B cell (primary cell): Measurements from ENCODE around the gene CHCHD6. TPM values are rescaled to one million over a fixed set of nuclear protein-coding genes. Genes with fewer than 3 reads are reported as not detected.

ENCODE experiments used
- ATAC-seq: fragments of 200-7000 bp; cut with Tn5 transposase; one replicate; pipeline ENCODE4 v1.10.0; 2021; ENCODE audit warnings: low read depth, mild to moderate bottlenecking, moderate number of reproducible peaks, moderate library complexity
- CTCF ChIA-PET: fragments of 350-600 bp; sonication (Branson Sonifier 250); formaldehyde crosslinking; loops from one replicate; lab custom pipeline; 2021; ENCODE audit warnings: antibody characterized with exemption, inconsistent platforms; lab: Charles Lee
- POLR2A ChIA-PET: fragments of 350-600 bp; sonication (Branson Sonifier 250); formaldehyde crosslinking; loops from one replicate; lab custom pipeline; 2021; ENCODE audit warnings: antibody characterized with exemption; lab: Charles Lee
- DNase-seq: peaks from one replicate; pipeline ENCODE4 v3.0.0; 2013
- H2AFZ ChIP-seq: 2 replicates; pipeline ENCODE4 v1.6.1; 2012; ENCODE audit warnings: mild to moderate bottlenecking, low read depth, low read length; ENCODE audit not compliant: insufficient read depth, poor library complexity, severe bottlenecking
- H3K27ac ChIP-seq, 2 donors: 1 replicate in 1 of 2; 2 replicates in 1 of 2; pipeline ENCODE4 v1.5.1; 2012 to 2013; ENCODE audit warnings: low read length in 2 of 2, mild to moderate bottlenecking in 2 of 2, moderate library complexity in 1 of 2
- H3K27me3 ChIP-seq, 4 experiments: fragments of 200-600 bp in 1 of 4; sonication (generic) in 1 of 4; replicated peaks in 1 of 4; 1 replicate in 2 of 4; 2 replicates in 2 of 4; pipeline versions ENCODE4 v1.6.1 to v1.7.0; 2013 to 2016; ENCODE audit warnings: low read length in 3 of 4, mild to moderate bottlenecking in 2 of 4, mixed read lengths in 1 of 4, moderate library complexity in 1 of 4; ENCODE audit not compliant: insufficient read depth in 4 of 4, control insufficient read depth in 3 of 4; ENCODE audit errors: control extremely low read depth in 1 of 4
- H3K36me3 ChIP-seq, 2 experiments: replicated peaks in 1 of 2; 1 replicate in 1 of 2; 2 replicates in 1 of 2; pipeline versions ENCODE4 v1.6.1 to v1.7.1; 2013; ENCODE audit warnings: low read length in 1 of 2; ENCODE audit not compliant: insufficient read depth in 2 of 2, control insufficient read depth in 1 of 2; ENCODE audit errors: control extremely low read depth in 1 of 2, extremely low read depth in 1 of 2
- H3K4me1 ChIP-seq, 2 donors: fragments of 200-600 bp in 1 of 2; sonication (generic) in 1 of 2; 1 replicate in 1 of 2; 2 replicates in 1 of 2; pipeline versions ENCODE4 v1.5.1 to v1.6.1; 2013 to 2017; ENCODE audit warnings: low read length in 2 of 2; ENCODE audit not compliant: control insufficient read depth in 2 of 2, insufficient read depth in 2 of 2
- H3K4me2 ChIP-seq: replicated peaks from 2 replicates; pipeline ENCODE3; 2012; ENCODE audit warnings: mild to moderate bottlenecking, low read depth, low read length; ENCODE audit not compliant: poor library complexity, severe bottlenecking
- H3K4me3 ChIP-seq, 5 experiments: fragments of 200-600 bp in 1 of 5; sonication (generic) in 1 of 5; 1 replicate in 3 of 5; 2 replicates in 2 of 5; pipeline versions ENCODE4 v1.5.1 to v1.7.0; 2011 to 2016; ENCODE audit warnings: low read length in 4 of 5, mild to moderate bottlenecking in 4 of 5, low read depth in 2 of 5, control low read depth in 1 of 5, moderate library complexity in 1 of 5; ENCODE audit not compliant: insufficient read depth in 1 of 5; ENCODE audit errors: control extremely low read depth in 1 of 5, extremely low read depth in 1 of 5
- H3K79me2 ChIP-seq: fragments of 200-600 bp; sonication (generic); one replicate; pipeline ENCODE4 v1.6.0; 2016; ENCODE audit warnings: low read length; ENCODE audit not compliant: control insufficient read depth, insufficient read depth
- H3K9ac ChIP-seq: fragments of 200-600 bp; sonication (generic); 2 replicates; pipeline ENCODE4 v1.6.1; 2017; ENCODE audit warnings: mild to moderate bottlenecking, low read length, moderate library complexity
- H3K9me3 ChIP-seq, 3 donors: one replicate each; pipeline versions ENCODE4 v1.6.1 to v1.7.1; 2013; ENCODE audit warnings: low read length in 2 of 3; ENCODE audit not compliant: control insufficient read depth in 2 of 3, insufficient read depth in 1 of 3; ENCODE audit errors: control extremely low read depth in 1 of 3
- H4K20me1 ChIP-seq: 2 replicates; pipeline ENCODE4 v1.6.0; 2012; ENCODE audit warnings: mild to moderate bottlenecking, low read length; ENCODE audit not compliant: insufficient read depth, control insufficient read depth, poor library complexity, severe bottlenecking
- H3K27ac Mint-ChIP-seq: one replicate; pipeline ENCODE4 v1.8.0; 2021; ENCODE audit warnings: mixed read lengths
- H3K27me3 Mint-ChIP-seq: one replicate; pipeline ENCODE4 v1.8.0; 2021; ENCODE audit warnings: mixed read lengths
- H3K4me1 Mint-ChIP-seq: one replicate; pipeline ENCODE4 v1.8.0; 2021; ENCODE audit warnings: mixed read lengths
- H3K4me3 Mint-ChIP-seq: one replicate; pipeline ENCODE4 v1.8.0; 2021; ENCODE audit warnings: mixed read lengths
- H3K9me3 Mint-ChIP-seq: one replicate; pipeline ENCODE4 v1.8.0; 2022; ENCODE audit warnings: mixed read lengths; ENCODE audit not compliant: insufficient read depth
- EZH2 ChIP-seq: IDR thresholded peaks from 2 replicates; pipeline ENCODE4 v1.6.1; 2012; ENCODE audit warnings: borderline replicate concordance, low read depth, mild to moderate bottlenecking, moderate library complexity, low read length; ENCODE audit not compliant: insufficient read depth, poor library complexity, severe bottlenecking
- WGBS: methylation state at CpG from one replicate; pipeline ENCODE4 v1.1.5; 2013; ENCODE audit warnings: missing lambda C conversion rate; ENCODE audit not compliant: insufficient coverage; 5-methylcytosine and 5-hydroxymethylcytosine counted together
- intact Hi-C: fragments of 100-400 bp; cut with micrococcal nuclease; formaldehyde crosslinking; loops from one replicate; pipeline ENCODE4 v1.10.0; 2022
- polyA plus RNA-seq: library from polyadenylated mRNA; depleted of rRNA; stranded (reverse); fragments of >200 nt; gene quantifications from 2 replicates; pipeline ENCODE4 v1.2.3, GENCODE V29; 2012
- total RNA-seq, 2 donors: library from RNA; stranded (reverse); fragments of 120-200 nt in 1 of 2; gene quantifications; 1 replicate in 1 of 2; 2 replicates in 1 of 2; pipeline versions ENCODE4 v1.2.3 to v1.2.4, GENCODE V29; 2013 to 2022
- TF ChIP-seq, protein P1 (sequence below): fragments of 200-600 bp; IDR thresholded peaks from one replicate; pipeline ENCODE4 v1.8.0; 2022; ENCODE audit warnings: antibody characterized with exemption, mild to moderate bottlenecking

The CHCHD6 gene
- total and polyA plus RNA-seq, 2 donors (not counting 1 experiment from before 2014, with no cell fraction given), result 8.0 to 13.5 TPM

DNA sequence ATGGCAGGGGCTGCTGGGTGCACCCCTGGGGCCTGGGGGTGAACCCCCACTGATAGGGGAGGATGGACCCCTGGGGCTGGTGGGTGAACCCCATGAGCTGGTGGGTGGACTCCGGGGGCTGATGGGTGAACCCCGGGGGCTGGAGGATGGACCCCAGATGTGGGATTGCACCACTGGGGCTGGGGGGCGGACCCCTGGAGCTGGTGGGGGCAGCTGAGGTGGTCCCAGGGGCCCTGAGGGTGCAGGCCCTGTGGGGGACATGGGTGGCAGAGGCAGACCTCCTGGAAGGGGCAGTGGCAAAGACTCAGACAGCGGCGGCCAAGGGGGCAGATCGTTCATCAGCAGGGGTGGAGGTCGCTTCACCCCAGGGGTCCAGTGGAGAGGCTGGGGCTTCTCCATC lies 31.7 kb upstream of the CHCHD6 start:
- Mint-ChIP-seq H3K27ac (no peak overlapping the region), H3K4me1 (peaks cover 1% of the 10 kb centered on the region), H3K9me3 (peaks cover 8% of the 10 kb centered on the region), H3K4me3 (no peak overlapping the region), H3K27me3 (peaks cover 5% of the 10 kb centered on the region)
- H3K4me3 ChIP-seq, result no peak overlapping the region
- H4K20me1 ChIP-seq, result no peaks in the 10 kb centered on the region
- WGBS, result 91% methylated on average over 7 of the region's 7 CpGs
- TF ChIP-seq, protein P1, sequence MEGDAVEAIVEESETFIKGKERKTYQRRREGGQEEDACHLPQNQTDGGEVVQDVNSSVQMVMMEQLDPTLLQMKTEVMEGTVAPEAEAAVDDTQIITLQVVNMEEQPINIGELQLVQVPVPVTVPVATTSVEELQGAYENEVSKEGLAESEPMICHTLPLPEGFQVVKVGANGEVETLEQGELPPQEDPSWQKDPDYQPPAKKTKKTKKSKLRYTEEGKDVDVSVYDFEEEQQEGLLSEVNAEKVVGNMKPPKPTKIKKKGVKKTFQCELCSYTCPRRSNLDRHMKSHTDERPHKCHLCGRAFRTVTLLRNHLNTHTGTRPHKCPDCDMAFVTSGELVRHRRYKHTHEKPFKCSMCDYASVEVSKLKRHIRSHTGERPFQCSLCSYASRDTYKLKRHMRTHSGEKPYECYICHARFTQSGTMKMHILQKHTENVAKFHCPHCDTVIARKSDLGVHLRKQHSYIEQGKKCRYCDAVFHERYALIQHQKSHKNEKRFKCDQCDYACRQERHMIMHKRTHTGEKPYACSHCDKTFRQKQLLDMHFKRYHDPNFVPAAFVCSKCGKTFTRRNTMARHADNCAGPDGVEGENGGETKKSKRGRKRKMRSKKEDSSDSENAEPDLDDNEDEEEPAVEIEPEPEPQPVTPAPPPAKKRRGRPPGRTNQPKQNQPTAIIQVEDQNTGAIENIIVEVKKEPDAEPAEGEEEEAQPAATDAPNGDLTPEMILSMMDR, result no peak
- no peak for TF ChIP-seq EZH2
- peaks cover 8 to 30% (median 15%) of the 10 kb centered on the region in 3 donors for H3K9me3 ChIP-seq
- DNase-seq, result no peak
- H3K79me2 ChIP-seq, result no peaks in the 10 kb centered on the region
- ATAC-seq, result no peak
- peaks cover 0 to 5% of the 10 kb centered on the region in 2 donors for H3K4me1 ChIP-seq
- H3K27me3 ChIP-seq, result peaks cover 0 to 3% (median 0%) of the 10 kb centered on the region in 4 experiments
- no peak overlapping the region for H2AFZ ChIP-seq
- H3K4me2 ChIP-seq, result no peak overlapping the region
- H3K36me3 ChIP-seq, result no peaks in the 10 kb centered on the region
- ChIA-PET POLR2A (no interaction called here), CTCF (no interaction called here)
- no peak overlapping the region for H3K27ac ChIP-seq
- intact Hi-C loops, result no loop called here
- H3K9ac ChIP-seq, result no peak overlapping the region

DNA sequence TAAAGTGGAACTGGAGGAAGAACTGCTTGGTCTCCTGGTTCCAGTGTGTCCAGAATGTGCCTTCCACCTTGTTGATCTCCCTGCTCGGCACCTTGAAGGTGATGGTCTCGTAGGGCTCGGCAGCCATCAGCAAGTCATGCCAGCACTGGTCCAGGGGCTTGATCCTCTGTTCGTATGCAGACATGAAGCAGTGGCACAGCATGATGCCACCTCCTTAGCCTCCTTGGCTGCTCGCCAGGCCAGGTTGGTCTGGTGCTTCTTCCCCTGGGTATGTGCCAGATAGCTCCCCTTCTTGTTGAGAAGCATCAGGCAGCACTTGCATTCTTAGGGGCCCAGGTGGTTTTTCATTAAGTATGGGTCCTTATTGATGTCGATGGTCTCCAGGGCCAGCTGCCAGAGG lies 31.3 kb upstream of the CHCHD6 start:
- Mint-ChIP-seq H3K4me1 (peaks cover 5% of the 10 kb centered on the region), H3K27ac (no peak overlapping the region), H3K4me3 (no peak overlapping the region), H3K27me3 (peaks cover 5% of the 10 kb centered on the region), H3K9me3 (peaks cover 8% of the 10 kb centered on the region)
- no peak overlapping the region for H3K4me2 ChIP-seq
- no peaks in the 10 kb centered on the region for H3K79me2 ChIP-seq
- no peak overlapping the region for H3K27ac ChIP-seq
- H4K20me1 ChIP-seq, result no peaks in the 10 kb centered on the region
- H3K36me3 ChIP-seq, result no peaks in the 10 kb centered on the region
- H3K9ac ChIP-seq, result no peak overlapping the region
- 94% methylated on average over 6 of the region's 6 CpGs for WGBS
- ATAC-seq (no peak), DNase-seq (no peak)
- intact Hi-C loops, result no loop called here
- H2AFZ ChIP-seq, result no peak overlapping the region
- ChIA-PET CTCF (no interaction called here), POLR2A (no interaction called here)
- H3K4me1 ChIP-seq, result peaks cover 0 to 9% of the 10 kb centered on the region in 2 donors
- TF ChIP-seq, protein P1, result no peak
- no peak for TF ChIP-seq EZH2
- H3K9me3 ChIP-seq, result peaks cover 8 to 30% (median 15%) of the 10 kb centered on the region in 3 donors
- H3K27me3 ChIP-seq, result peaks cover 0 to 4% (median 0%) of the 10 kb centered on the region in 4 experiments
- no peak overlapping the region for H3K4me3 ChIP-seq
